Kidney (tissue), 14 donors: ENCODE measurements around the gene JARID2. TPM values are rescaled to one million over a fixed set of nuclear protein-coding genes. Genes with fewer than 3 reads are reported as not detected.

Experiments
- DNase-seq, 5 donors: peaks; one replicate each; pipeline ENCODE4 v3.0.0-alpha.2; 2013 to 2020
- FAIRE-seq: peaks from 2 replicates; lab custom pipeline; 2012; peaks lifted over from hg19 to GRCh38; lab: Jason Lieb, UNC
- H3K27ac ChIP-seq, 2 donors: one replicate each; pipeline ENCODE4 v1.7.0; 2013; ENCODE audit warnings: low read depth in 2 of 2, low read length in 2 of 2, inconsistent platforms in 1 of 2
- H3K27me3 ChIP-seq: one replicate; pipeline ENCODE4 v1.7.1; 2013; ENCODE audit warnings: low read length, inconsistent platforms; ENCODE audit not compliant: control insufficient read depth, insufficient read depth
- H3K36me3 ChIP-seq, 3 donors: one replicate each; pipeline versions ENCODE4 v1.7.0 to v1.7.1; 2013; ENCODE audit warnings: low read length in 3 of 3, control low read depth in 1 of 3, inconsistent platforms in 1 of 3; ENCODE audit not compliant: insufficient read depth in 3 of 3, control insufficient read depth in 2 of 3
- H3K4me1 ChIP-seq, 3 donors: one replicate each; pipeline versions ENCODE4 v1.7.0 to v1.7.1; 2013; ENCODE audit warnings: low read length in 3 of 3, inconsistent platforms in 1 of 3, low read depth in 1 of 3; ENCODE audit not compliant: control insufficient read depth in 2 of 3, insufficient read depth in 2 of 3
- H3K4me3 ChIP-seq, 3 donors: one replicate each; pipeline versions ENCODE4 v1.7.0 to v1.8.1; 2013; ENCODE audit warnings: low read length in 3 of 3, control low read depth in 1 of 3, inconsistent platforms in 1 of 3
- H3K9ac ChIP-seq, 3 donors: one replicate each; pipeline versions ENCODE4 v1.7.0 to v1.7.1; 2013; ENCODE audit warnings: low read length in 3 of 3, control low read depth in 1 of 3, inconsistent platforms in 1 of 3
- H3K9me3 ChIP-seq, 3 donors: one replicate each; pipeline versions ENCODE4 v1.7.0 to v1.7.1; 2013; ENCODE audit warnings: low read length in 3 of 3, control low read depth in 1 of 3, inconsistent platforms in 1 of 3; ENCODE audit not compliant: control insufficient read depth in 2 of 3, insufficient read depth in 1 of 3
- CTCF ChIP-seq: IDR thresholded peaks from 3 replicates; pipeline ENCODE4 v1.5.1; 2012; ENCODE audit warnings: mild to moderate bottlenecking, moderate library complexity, borderline replicate concordance; ENCODE audit not compliant: insufficient read depth; ENCODE audit errors: extremely low read depth
- intact Hi-C: fragments of 100-400 bp; cut with DNase I; formaldehyde crosslinking; loops from one replicate; pipeline ENCODE4 v1.11.1; 2022
- polyA plus RNA-seq: library from polyadenylated mRNA; stranded (reverse); fragments of 350-450 nt; fragmentation: Illumina TruSeq; extraction: RNeasy Lipid Tissue Mini Kit (QIAGEN cat#74804); gene quantifications from one replicate; pipeline ENCODE4 v1.2.3, GENCODE V29; 2014; ENCODE audit warnings: low read depth, low replicate concordance; ENCODE audit not compliant: insufficient read depth
- total RNA-seq: library from RNA; stranded (reverse); fragmentation: NEBNext Ultra II Directional; extraction: Animal tissue kit (Norgen Biotek cat#: 25700); gene quantifications from one replicate; pipeline ENCODE4 v1.2.1, GENCODE V29; 2021
- donor health status: control.
- donor health status: control.
- donor health status: control.
- donor health status: control.
- donor health status: control.
- donor health status: DM: yes; HTN: yes; CAD: no.
- donor health status: Normal renal cell carcinoma (clear cell type).

JARID2 gene
- total and polyA plus RNA-seq, 2 donors from 2014 or later: 1.8 to 12.3 TPM

DNA sequence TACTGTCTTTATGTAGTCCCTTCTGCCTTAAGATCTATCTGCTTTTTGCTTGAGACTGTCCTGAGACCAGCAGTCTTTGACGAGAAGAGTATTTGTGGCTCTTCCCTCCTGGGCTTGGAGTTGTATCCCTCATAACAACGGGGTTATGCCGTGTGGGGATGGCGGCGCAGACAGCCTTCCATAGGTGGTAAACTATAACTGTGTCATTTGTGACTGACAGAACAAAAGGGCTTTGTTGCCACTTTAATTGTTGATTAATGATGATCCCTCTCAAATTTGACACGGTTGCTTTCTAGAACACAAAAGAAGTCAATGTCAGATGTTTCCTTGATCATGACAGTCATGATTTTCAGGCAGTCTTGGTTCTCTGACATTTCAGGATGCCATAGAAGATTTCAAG lies 196.6 kb downstream of the JARID2 start:
- DNase-seq: no peak
- H3K4me3 ChIP-seq: no peak overlapping the region
- TF ChIP-seq CTCF: no peak
- no peaks in the 10 kb centered on the region for H3K27me3 ChIP-seq
- H3K9me3 ChIP-seq: no peaks in the 10 kb centered on the region
- intact Hi-C loops: no loop called here
- peaks cover 0 to 25% (median 5%) of the 10 kb centered on the region in 3 donors for H3K4me1 ChIP-seq
- no peak overlapping the region for H3K27ac ChIP-seq
- no peak for FAIRE-seq
- no peak overlapping the region for H3K9ac ChIP-seq
- no peaks in the 10 kb centered on the region for H3K36me3 ChIP-seq

DNA sequence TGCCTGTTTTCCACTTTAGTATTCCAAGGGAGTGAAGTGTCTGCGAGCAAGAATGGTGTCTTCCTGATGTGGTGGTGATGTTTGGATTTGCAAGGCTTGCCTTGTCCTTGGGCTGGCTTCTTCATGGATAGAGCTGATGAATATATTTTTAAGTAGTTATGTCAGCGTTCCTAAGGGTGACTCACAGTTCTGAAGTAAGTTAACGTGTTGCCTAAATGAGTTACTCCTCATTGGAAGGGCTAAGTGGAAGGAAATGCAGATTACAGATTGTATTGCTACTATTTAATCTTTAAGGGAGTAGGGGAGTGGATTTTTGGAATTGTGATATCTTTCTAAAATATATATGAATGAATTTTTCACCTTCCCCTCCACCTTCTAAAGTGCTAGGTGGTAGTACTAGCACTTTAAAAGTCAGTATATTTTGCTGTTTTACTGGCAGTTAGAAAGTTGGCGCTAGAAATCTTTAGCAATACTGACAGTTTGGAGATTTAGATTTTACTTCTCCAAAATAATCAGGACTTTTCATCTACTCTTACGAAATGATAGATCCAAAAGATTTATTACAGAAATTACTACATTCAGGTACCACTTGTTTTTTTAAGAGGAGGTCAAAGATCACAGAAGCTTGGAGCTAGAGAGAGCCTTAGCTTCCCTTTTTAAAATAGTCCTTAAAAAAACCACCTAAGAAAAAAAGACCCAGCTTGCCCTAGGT lies 197.4 kb downstream of the JARID2 start:
- H3K36me3 ChIP-seq: no peaks in the 10 kb centered on the region
- no peak for TF ChIP-seq CTCF
- H3K4me3 ChIP-seq: no peak overlapping the region
- intact Hi-C loops: no loop called here
- DNase-seq (no peak), FAIRE-seq (no peak)
- H3K9ac ChIP-seq: no peak overlapping the region
- H3K27ac ChIP-seq: no peak overlapping the region
- H3K27me3 ChIP-seq: no peaks in the 10 kb centered on the region
- peaks cover 0 to 30% (median 6%) of the 10 kb centered on the region in 3 donors for H3K4me1 ChIP-seq
- no peaks in the 10 kb centered on the region for H3K9me3 ChIP-seq

GRCh38 chr6:15444081-15444731 lies 198.3 kb downstream of the JARID2 start:
- H3K9ac ChIP-seq: no peak overlapping the region
- TF ChIP-seq CTCF: no peak
- H3K36me3 ChIP-seq: no peaks in the 10 kb centered on the region
- FAIRE-seq: no peak
- no peak for DNase-seq
- no peaks in the 10 kb centered on the region for H3K27me3 ChIP-seq
- H3K4me1 ChIP-seq: peaks cover 2 to 31% (median 10%) of the 10 kb centered on the region in 3 donors
- H3K27ac ChIP-seq: no peak overlapping the region
- H3K9me3 ChIP-seq: no peaks in the 10 kb centered on the region
- intact Hi-C loops: no loop called here
- H3K4me3 ChIP-seq: no peak overlapping the region
